Kidney epithelial cell (primary cell): ENCODE data around the gene NID2. TPM values are rescaled to one million over a fixed set of nuclear protein-coding genes. Genes with fewer than 3 reads are reported as not detected.

Source experiments
- DNase-seq: peaks from one replicate; pipeline ENCODE4 v3.0.0-alpha.2; 2010; ENCODE audit warnings: low read depth
- H3K27me3 ChIP-seq: 2 replicates; pipeline ENCODE4 v1.6.0; 2011; ENCODE audit warnings: low read length; ENCODE audit not compliant: control insufficient read depth, insufficient read depth
- H3K36me3 ChIP-seq: 2 replicates; pipeline ENCODE4 v1.5.1; 2011; ENCODE audit warnings: low read length; ENCODE audit not compliant: control insufficient read depth, insufficient read depth
- H3K4me3 ChIP-seq: 2 replicates; pipeline ENCODE4 v1.5.1; 2011; ENCODE audit warnings: low read depth, mild to moderate bottlenecking, control low read depth, low read length
- CTCF ChIP-seq: IDR thresholded peaks from 2 replicates; pipeline ENCODE4 v1.5.1; 2011; ENCODE audit warnings: mild to moderate bottlenecking, moderate library complexity, low read length, control low read depth, inconsistent platforms; ENCODE audit not compliant: insufficient read depth, poor library complexity, severe bottlenecking
- total RNA-seq: library from RNA; depleted of rRNA; stranded (reverse); fragments of >200 nt; gene quantifications from 2 replicates; pipeline ENCODE4 v1.2.3, GENCODE V29; 2015

NID2 gene
- total RNA-seq, 1 donor from 2014 or later, result 5.4 TPM

GRCh38 chr14:52051251-52051650 lies 17.6 kb downstream of the NID2 start:
- no peaks in the 10 kb centered on the region for H3K27me3 ChIP-seq
- TF ChIP-seq CTCF, result no peak
- DNase-seq, result no peak
- no peak overlapping the region for H3K4me3 ChIP-seq
- H3K36me3 ChIP-seq, result no peaks in the 10 kb centered on the region

GRCh38 chr14:52049721-52050588 lies 18.9 kb downstream of the NID2 start:
- Histone ChIP-seq H3K4me3 (no peak overlapping the region), H3K36me3 (no peaks in the 10 kb centered on the region), H3K27me3 (no peaks in the 10 kb centered on the region)
- no peak for TF ChIP-seq CTCF
- DNase-seq, result no peak

GRCh38 chr14:52049271-52049670 lies 19.6 kb downstream of the NID2 start:
- no peak overlapping the region for H3K4me3 ChIP-seq
- DNase-seq, result no peak
- TF ChIP-seq CTCF, result no peak
- H3K36me3 ChIP-seq, result no peaks in the 10 kb centered on the region
- no peaks in the 10 kb centered on the region for H3K27me3 ChIP-seq

- no peak overlapping the region for H3K4me3 ChIP-seq
- no peak for TF ChIP-seq CTCF
- no peaks in the 10 kb centered on the region for H3K36me3 ChIP-seq
- H3K27me3 ChIP-seq, result no peaks in the 10 kb centered on the region
- DNase-seq, result no peak
Measured at GRCh38 chr14:52048641-52049204, 20.1 kb downstream of the NID2 start.

GRCh38 chr14:52048116-52048515 lies 20.7 kb downstream of the NID2 start:
- no peaks in the 10 kb centered on the region for H3K36me3 ChIP-seq
- DNase-seq, result no peak
- no peak overlapping the region for H3K4me3 ChIP-seq
- TF ChIP-seq CTCF, result no peak
- no peaks in the 10 kb centered on the region for H3K27me3 ChIP-seq
